Measurements from ENCODE around the gene LSM12.

GRCh38 chr17:43998552-43998951 lies 67.9 kb downstream of the LSM12 start:
- TF ChIP-seq POLR2AphosphoS5 (IDR thresholded peaks at IDR 0.05) = no peak
- TF ChIP-seq CTCF (IDR thresholded peaks at IDR 0.05) = no peak
